ENCODE results near the gene TSKU.

DNA sequence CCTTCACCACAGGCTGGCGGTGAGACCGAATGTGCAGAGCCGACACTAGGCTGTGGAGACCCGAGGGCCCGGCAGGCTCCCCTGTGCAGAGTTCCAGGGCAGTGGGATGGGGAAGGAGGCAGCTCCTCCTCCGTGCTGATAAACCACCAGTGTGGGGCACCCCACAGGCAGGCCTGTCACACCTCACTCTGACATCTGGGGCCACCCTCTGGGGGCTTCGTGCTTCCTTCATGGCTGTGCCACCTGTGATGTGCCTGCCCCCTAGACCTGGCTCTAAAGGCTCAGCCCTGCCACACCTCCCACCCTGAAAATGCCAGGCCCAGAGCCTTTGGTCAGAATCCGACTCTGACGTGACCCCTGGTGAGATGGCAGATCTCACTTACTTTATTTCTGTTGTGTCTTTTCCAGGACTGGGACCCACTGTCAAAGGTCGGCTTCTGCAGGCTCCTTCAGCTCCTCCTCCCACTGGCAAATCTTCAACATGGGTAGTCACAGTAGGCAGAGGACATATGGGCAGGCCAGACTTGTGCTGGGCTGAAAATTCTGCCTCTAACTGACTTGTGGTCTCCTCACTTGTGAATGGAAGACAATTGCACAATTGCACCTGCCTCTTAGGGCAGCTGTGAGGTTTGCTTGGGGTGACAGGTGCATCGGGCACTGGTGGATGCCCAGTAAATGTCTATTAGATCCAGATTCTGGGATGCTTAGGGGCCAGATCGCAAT lies 46.2 kb upstream of the TSKU start:
- TF ChIP-seq CTCF (conservative IDR thresholded peaks at IDR 0.05) (no peak), ZFX (IDR thresholded peaks at IDR 0.05) (no peak)
